GM19438 (cell line): ENCODE data around the gene NEB.
A peak's percentile ranks its signal among the peaks of the same experiment; 100 is the strongest.
"Not testable (repeated sequence)": the region's sequence is repeated elsewhere in the genome, so short reads cannot be mapped to it uniquely, and the experiment has no call there.

Experiments used
- ATAC-seq: cut with Tn5 transposase; IDR thresholded peaks from one replicate; pipeline ENCODE4 v1.9.1; 2021; ENCODE audit warnings: low read depth; ENCODE audit not compliant: unreplicated experiment

The NEB gene

GRCh38 chr2:151654891-151655290 lies 79.4 kb downstream of the NEB start:
- ATAC-seq, result no peak

- no peak for ATAC-seq
These were observed 80.2 kb downstream of the NEB start for GRCh38 chr2:151654085-151654484.

GRCh38 chr2:151651274-151651673 lies 83.0 kb downstream of the NEB start:
- ATAC-seq, result no peak

GRCh38 chr2:151650456-151650855 lies 83.8 kb downstream of the NEB start:
- ATAC-seq, result no peak

GRCh38 chr2:151649966-151650365 lies 84.3 kb downstream of the NEB start:
- no peak for ATAC-seq

GRCh38 chr2:151649400-151649799 lies 84.9 kb downstream of the NEB start:
- ATAC-seq, result no peak

GRCh38 chr2:151646512-151646911 lies 87.8 kb downstream of the NEB start:
- not testable (repeated sequence) for ATAC-seq

GRCh38 chr2:151644580-151644979 lies 89.7 kb downstream of the NEB start:
- no peak for ATAC-seq

- not testable (repeated sequence) for ATAC-seq
These were observed 92.4 kb downstream of the NEB start for GRCh38 chr2:151641895-151642294.

GRCh38 chr2:151640087-151640486 lies 94.2 kb downstream of the NEB start:
- ATAC-seq, result no peak

- ATAC-seq, result no peak
These were observed 95.3 kb downstream of the NEB start for GRCh38 chr2:151638990-151639389.

- ATAC-seq, result peak; percentile 67
These were observed 95.9 kb downstream of the NEB start for GRCh38 chr2:151638191-151638933.

GRCh38 chr2:151637271-151637781 lies 97.0 kb downstream of the NEB start:
- peak; percentile 59 for ATAC-seq

GRCh38 chr2:151634736-151635467 lies 99.4 kb downstream of the NEB start:
- no peak for ATAC-seq

GRCh38 chr2:151632993-151633565 lies 101.2 kb downstream of the NEB start:
- ATAC-seq, result no peak

- no peak for ATAC-seq
These were observed 103.9 kb downstream of the NEB start for GRCh38 chr2:151630372-151630771.

- ATAC-seq, result no peak
These were observed 106.9 kb downstream of the NEB start for GRCh38 chr2:151627353-151627752.

- no peak for ATAC-seq
These were observed 110.0 kb downstream of the NEB start for GRCh38 chr2:151624271-151624670.

- no peak for ATAC-seq
These were observed 110.6 kb downstream of the NEB start for GRCh38 chr2:151623631-151624030.

- no peak for ATAC-seq
These were observed 113.5 kb downstream of the NEB start for GRCh38 chr2:151620761-151621160.

- ATAC-seq, result no peak
These were observed 114.8 kb downstream of the NEB start for GRCh38 chr2:151619337-151619989.
